C4-2B (cell line): ENCODE measurements around the gene PDE2A.

Experiments
- H3K27ac ChIP-seq: fragments of 450-650 bp; 2 replicates; pipeline ENCODE4 v1.5.1; 2017
- CTCF ChIP-seq: fragments of 450-650 bp; conservative IDR thresholded peaks from 2 replicates; pipeline ENCODE4 v1.5.1; 2017; ENCODE audit warnings: mild to moderate bottlenecking
- ZFX ChIP-seq: fragments of 450-650 bp; IDR thresholded peaks from 2 replicates; pipeline ENCODE4 v1.6.1; 2017

Gene PDE2A

GRCh38 chr11:72597721-72598120 is 76.5 kb downstream of the PDE2A start:
- H3K27ac ChIP-seq, result no peak overlapping the region
- no peak for TF ChIP-seq CTCF
- TF ChIP-seq ZFX, result no peak

GRCh38 chr11:72595292-72595684 is 78.9 kb downstream of the PDE2A start:
- TF ChIP-seq CTCF (no peak), ZFX (no peak)
- no peak overlapping the region for H3K27ac ChIP-seq

- TF ChIP-seq ZFX (no peak), CTCF (no peak)
- no peak overlapping the region for H3K27ac ChIP-seq
Measured at GRCh38 chr11:72594493-72595291, 79.5 kb downstream of the PDE2A start.

GRCh38 chr11:72592698-72593495 is 81.3 kb downstream of the PDE2A start:
- no peak overlapping the region for H3K27ac ChIP-seq
- TF ChIP-seq ZFX (no peak), CTCF (no peak)

- TF ChIP-seq ZFX (no peak), CTCF (no peak)
- no peak overlapping the region for H3K27ac ChIP-seq
Measured at GRCh38 chr11:72591785-72592502, 82.3 kb downstream of the PDE2A start.

GRCh38 chr11:72591023-72591422 is 83.2 kb downstream of the PDE2A start:
- TF ChIP-seq ZFX (no peak), CTCF (no peak)
- H3K27ac ChIP-seq, result no peak overlapping the region
